Hepatocyte (in vitro differentiated cells): ENCODE data around the gene GGA3.

ENCODE experiments used
- EZH2 ChIP-seq: fragments of 200-600 bp; sonication (generic); IDR thresholded peaks from 2 replicates; pipeline ENCODE4 v1.6.1; 2016; ENCODE audit warnings: antibody characterized with exemption, mild to moderate bottlenecking, borderline replicate concordance
- EZH2phosphoT487 ChIP-seq: fragments of 200-600 bp; sonication (generic); IDR thresholded peaks from one replicate; pipeline ENCODE4 v1.6.1; 2018; ENCODE audit warnings: antibody characterized with exemption, mild to moderate bottlenecking, low read depth, moderate library complexity; ENCODE audit not compliant: unreplicated experiment, severe bottlenecking
- TF ChIP-seq, protein P1 (sequence below): fragments of 200-600 bp; sonication (generic); IDR thresholded peaks from 2 replicates; pipeline ENCODE4 v1.5.1; 2016; ENCODE audit warnings: antibody characterized with exemption, mild to moderate bottlenecking; ENCODE audit not compliant: poor library complexity

DNA sequence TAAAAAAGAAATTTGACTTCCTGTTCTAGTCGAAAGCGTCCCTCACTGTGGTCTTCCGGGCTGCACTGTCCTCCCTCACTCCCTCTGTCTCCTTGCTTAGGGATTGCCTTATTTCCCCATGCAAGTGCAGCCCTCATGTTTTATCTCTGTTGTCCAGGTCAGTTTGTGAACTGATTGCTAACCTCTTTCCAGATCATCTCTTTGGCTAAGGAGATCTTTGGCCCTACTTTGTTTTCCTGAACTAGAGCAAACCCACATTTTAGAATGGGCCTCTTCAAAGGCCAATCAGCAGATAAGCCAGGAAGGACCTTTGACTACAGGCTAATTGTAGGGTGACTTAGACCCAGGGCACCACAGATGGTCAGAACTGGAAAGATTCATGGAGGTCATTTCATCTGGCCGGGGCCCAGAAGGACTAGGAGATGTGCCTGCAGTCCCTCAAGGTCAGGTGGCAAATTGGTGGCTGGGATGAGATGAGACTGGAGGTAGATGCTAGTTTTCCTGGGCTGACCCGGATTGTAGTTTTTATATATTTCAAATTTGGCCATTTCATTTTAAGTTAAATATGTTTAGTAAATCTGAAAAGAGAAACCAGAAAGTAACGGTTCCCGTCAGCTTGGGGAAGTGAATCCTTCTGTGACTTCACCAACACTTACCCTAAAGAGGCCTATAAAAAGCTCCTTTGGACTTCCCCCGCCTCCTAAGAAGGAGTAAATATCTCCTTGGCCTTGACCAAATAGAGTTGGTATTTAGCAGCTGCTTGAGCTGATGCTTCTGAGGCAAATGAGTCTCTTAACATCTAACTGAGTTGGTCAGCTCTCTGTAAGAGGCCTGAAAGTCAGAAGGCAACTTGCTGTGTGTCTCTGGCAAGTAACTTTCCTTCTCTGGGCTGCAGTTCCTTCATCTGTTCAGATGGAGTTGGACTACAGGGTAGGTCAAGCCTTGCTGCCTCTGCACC is 34.1 kb upstream of the GGA3 start:
- TF ChIP-seq, protein P1, sequence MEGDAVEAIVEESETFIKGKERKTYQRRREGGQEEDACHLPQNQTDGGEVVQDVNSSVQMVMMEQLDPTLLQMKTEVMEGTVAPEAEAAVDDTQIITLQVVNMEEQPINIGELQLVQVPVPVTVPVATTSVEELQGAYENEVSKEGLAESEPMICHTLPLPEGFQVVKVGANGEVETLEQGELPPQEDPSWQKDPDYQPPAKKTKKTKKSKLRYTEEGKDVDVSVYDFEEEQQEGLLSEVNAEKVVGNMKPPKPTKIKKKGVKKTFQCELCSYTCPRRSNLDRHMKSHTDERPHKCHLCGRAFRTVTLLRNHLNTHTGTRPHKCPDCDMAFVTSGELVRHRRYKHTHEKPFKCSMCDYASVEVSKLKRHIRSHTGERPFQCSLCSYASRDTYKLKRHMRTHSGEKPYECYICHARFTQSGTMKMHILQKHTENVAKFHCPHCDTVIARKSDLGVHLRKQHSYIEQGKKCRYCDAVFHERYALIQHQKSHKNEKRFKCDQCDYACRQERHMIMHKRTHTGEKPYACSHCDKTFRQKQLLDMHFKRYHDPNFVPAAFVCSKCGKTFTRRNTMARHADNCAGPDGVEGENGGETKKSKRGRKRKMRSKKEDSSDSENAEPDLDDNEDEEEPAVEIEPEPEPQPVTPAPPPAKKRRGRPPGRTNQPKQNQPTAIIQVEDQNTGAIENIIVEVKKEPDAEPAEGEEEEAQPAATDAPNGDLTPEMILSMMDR, result no peak
- no peak for TF ChIP-seq EZH2phosphoT487
- no peak for TF ChIP-seq EZH2
